Measurements from ENCODE around the gene STMN3.

Gene STMN3

GRCh38 chr20:63653041-63653973 lies at the start of gene STMN3:
Gene STMN3, minus strand, starts transcription at chr20:63653424. Its CDS starts 79 bp downstream, at chr20:63653345.
- no peak for DNase-seq (ENCODE audit: low read depth in 2 of 2, low spot score in 1 of 2)

GRCh38 chr20:63702036-63702665 lies 48.9 kb upstream of the STMN3 start:
- DNase-seq (ENCODE audit: low read depth in 2 of 2, low spot score in 1 of 2): no peak

GRCh38 chr20:63701329-63702035 lies 48.3 kb upstream of the STMN3 start:
- DNase-seq (ENCODE audit: low read depth in 2 of 2, low spot score in 1 of 2): no peak

GRCh38 chr20:63701051-63701328 lies 47.8 kb upstream of the STMN3 start:
- no peak for DNase-seq (ENCODE audit: low read depth in 2 of 2, low spot score in 1 of 2)

GRCh38 chr20:63700199-63701050 lies 47.2 kb upstream of the STMN3 start:
- DNase-seq (ENCODE audit: low read depth in 2 of 2, low spot score in 1 of 2): no peak

GRCh38 chr20:63699466-63700198 lies 46.4 kb upstream of the STMN3 start:
- no peak for DNase-seq (ENCODE audit: low read depth in 2 of 2, low spot score in 1 of 2)

GRCh38 chr20:63698739-63699465 lies 45.7 kb upstream of the STMN3 start:
- no peak for DNase-seq (ENCODE audit: low read depth in 2 of 2, low spot score in 1 of 2)

GRCh38 chr20:63697868-63698545 lies 44.8 kb upstream of the STMN3 start:
- no peak for DNase-seq (ENCODE audit: low read depth in 2 of 2, low spot score in 1 of 2)

GRCh38 chr20:63697357-63697867 lies 44.2 kb upstream of the STMN3 start:
- DNase-seq (ENCODE audit: low read depth in 2 of 2, low spot score in 1 of 2): no peak

GRCh38 chr20:63696628-63697356 lies 43.6 kb upstream of the STMN3 start, which contains the start of gene TNFRSF6B:
Gene TNFRSF6B, plus strand, starts transcription at chr20:63696652. Its CDS starts 116 bp downstream, at chr20:63696768.
- no peak for DNase-seq (ENCODE audit: low read depth in 2 of 2, low spot score in 1 of 2)

GRCh38 chr20:63696306-63696627 lies 43.0 kb upstream of the STMN3 start:
- no peak for DNase-seq (ENCODE audit: low read depth in 2 of 2, low spot score in 1 of 2)

- DNase-seq (ENCODE audit: low read depth in 2 of 2, low spot score in 1 of 2): no peak
These were observed 42.4 kb upstream of the STMN3 start for GRCh38 chr20:63695424-63696305.

- DNase-seq (ENCODE audit: low read depth in 2 of 2, low spot score in 1 of 2): no peak
These were observed 41.6 kb upstream of the STMN3 start for GRCh38 chr20:63694584-63695423.

- no peak for DNase-seq (ENCODE audit: low read depth in 2 of 2, low spot score in 1 of 2)
These were observed 40.7 kb upstream of the STMN3 start for GRCh38 chr20:63693733-63694583.

GRCh38 chr20:63693083-63693732 lies 40.0 kb upstream of the STMN3 start:
- DNase-seq (ENCODE audit: low read depth in 2 of 2, low spot score in 1 of 2): no peak

Data from stimulated activated CD8-positive, alpha-beta memory T cell treated with anti-CD3 and anti-CD28 coated beads, Interleukin-4, amount 100 ng/mL, for 1 hour (primary cell).